Retinal pigment epithelial cell (primary cell): ENCODE measurements around the gene TBCK.

Experiments used
- DNase-seq: peaks from one replicate; pipeline ENCODE4 v3.0.0-alpha.2; 2010; ENCODE audit warnings: low read depth
- H3K4me3 ChIP-seq: 2 replicates; pipeline ENCODE4 v1.5.1; 2011; ENCODE audit warnings: mild to moderate bottlenecking, low read length, control low read depth, moderate library complexity
- TF ChIP-seq, protein P1 (sequence below): conservative IDR thresholded peaks from 2 replicates; pipeline ENCODE4 v1.5.1; 2011; ENCODE audit warnings: low read depth, low read length, control low read depth, inconsistent platforms

TBCK gene

DNA sequence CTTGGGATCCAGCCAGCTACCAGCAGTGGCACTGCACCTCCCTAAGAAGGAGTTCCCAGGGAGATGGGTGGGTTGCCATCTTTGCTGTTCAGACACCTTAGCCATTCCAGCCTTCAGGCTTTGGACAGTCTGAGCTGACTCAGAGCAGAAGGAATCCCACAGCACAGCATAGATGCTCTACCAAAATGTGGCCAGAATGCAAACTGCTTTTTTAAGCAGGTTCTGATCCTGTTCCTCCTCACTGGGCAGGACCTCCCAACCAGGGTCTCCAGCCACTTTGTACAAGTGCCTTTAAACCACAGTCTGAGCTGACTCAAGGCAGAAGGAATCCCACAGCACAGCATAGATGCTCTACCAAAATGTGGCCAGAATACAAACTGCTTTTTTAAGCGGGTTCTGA lies 211.7 kb downstream of the TBCK start:
- TF ChIP-seq, protein P1, sequence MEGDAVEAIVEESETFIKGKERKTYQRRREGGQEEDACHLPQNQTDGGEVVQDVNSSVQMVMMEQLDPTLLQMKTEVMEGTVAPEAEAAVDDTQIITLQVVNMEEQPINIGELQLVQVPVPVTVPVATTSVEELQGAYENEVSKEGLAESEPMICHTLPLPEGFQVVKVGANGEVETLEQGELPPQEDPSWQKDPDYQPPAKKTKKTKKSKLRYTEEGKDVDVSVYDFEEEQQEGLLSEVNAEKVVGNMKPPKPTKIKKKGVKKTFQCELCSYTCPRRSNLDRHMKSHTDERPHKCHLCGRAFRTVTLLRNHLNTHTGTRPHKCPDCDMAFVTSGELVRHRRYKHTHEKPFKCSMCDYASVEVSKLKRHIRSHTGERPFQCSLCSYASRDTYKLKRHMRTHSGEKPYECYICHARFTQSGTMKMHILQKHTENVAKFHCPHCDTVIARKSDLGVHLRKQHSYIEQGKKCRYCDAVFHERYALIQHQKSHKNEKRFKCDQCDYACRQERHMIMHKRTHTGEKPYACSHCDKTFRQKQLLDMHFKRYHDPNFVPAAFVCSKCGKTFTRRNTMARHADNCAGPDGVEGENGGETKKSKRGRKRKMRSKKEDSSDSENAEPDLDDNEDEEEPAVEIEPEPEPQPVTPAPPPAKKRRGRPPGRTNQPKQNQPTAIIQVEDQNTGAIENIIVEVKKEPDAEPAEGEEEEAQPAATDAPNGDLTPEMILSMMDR = no peak
- H3K4me3 ChIP-seq = no peak overlapping the region
- DNase-seq = no peak

DNA sequence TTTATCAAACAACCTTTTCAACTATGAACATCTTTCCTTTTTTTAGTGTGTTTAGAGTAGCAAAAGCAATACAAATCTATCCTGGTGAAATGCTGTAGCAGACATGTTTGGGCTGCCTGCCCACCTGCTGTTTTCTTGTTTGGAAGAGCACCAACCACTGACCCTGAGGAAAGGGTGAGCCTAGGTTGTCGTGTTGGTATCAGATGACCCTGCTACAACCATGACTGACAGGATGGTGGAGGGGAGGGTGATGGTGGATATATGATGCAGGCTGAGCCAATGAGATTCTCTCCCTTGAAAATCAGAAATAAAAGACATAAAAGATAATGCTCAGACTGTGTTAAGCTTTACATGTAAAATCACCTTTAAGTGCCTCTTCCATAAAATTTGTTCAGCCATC lies 219.6 kb downstream of the TBCK start:
- DNase-seq = no peak
- TF ChIP-seq, protein P1 = no peak

GRCh38 chr4:106095408-106095807 lies 220.6 kb downstream of the TBCK start:
- DNase-seq = no peak
- no peak overlapping the region for H3K4me3 ChIP-seq
- TF ChIP-seq, protein P1 = no peak

More for the DNA sequence above, 219.6 kb downstream of the TBCK start:
- no peak overlapping the region for H3K4me3 ChIP-seq

DNA sequence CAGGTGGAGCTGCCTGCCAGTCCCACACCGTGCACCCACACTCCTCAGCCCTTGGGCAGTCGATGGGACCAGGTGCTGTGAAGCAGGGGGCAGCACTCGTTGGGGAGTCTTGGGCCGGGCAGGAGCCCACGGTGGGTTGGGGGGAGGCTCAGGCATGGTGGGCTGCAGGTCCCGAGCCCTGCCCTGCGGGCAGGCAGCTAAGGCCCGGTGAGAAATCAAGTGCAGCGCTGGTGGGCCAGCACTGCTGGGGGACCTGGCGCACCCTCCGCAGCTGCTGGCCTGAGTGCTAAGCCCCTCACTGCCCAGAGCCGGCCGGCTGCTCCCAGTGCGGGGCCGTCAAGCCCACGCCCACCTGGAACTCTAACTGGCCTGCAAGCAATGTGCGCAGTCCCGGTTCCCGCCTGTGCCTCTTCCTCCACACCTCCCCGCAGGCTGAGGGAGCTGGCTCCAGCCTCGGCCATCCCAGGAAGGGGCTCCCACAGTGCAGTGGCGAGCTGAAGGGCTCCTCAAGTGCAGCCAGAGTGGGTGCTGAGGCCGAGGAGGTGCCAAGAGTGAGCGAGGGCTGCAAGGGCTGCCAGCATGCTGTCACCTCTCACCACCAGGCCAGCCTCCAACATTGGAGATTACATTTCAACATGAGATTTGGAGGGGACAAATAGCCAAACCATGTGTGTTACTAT lies 223.5 kb downstream of the TBCK start:
- no peak for DNase-seq
- TF ChIP-seq, protein P1 = no peak

DNA sequence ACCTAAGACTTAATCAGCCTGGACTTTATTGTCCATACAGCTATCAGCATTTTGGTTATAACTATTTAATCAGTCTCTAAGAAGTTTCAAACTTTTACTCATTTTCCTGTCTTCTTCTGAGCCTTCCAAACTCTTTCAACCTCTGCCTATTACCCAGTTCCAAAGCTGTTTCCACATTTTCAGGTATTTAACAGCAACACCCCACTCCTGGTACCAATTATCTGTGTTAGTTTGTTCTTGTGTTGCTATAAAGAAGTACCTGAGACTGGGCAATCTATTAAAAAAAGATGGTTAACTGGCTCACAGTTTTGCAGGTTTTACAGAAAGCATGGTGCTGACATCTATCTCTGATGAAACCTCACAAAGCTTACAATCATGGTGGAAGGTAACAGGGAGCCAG lies 225.2 kb downstream of the TBCK start:
- no peak for DNase-seq
- TF ChIP-seq, protein P1 = no peak

More for the DNA sequence above, 223.5 kb downstream of the TBCK start:
- no peak overlapping the region for H3K4me3 ChIP-seq

DNA sequence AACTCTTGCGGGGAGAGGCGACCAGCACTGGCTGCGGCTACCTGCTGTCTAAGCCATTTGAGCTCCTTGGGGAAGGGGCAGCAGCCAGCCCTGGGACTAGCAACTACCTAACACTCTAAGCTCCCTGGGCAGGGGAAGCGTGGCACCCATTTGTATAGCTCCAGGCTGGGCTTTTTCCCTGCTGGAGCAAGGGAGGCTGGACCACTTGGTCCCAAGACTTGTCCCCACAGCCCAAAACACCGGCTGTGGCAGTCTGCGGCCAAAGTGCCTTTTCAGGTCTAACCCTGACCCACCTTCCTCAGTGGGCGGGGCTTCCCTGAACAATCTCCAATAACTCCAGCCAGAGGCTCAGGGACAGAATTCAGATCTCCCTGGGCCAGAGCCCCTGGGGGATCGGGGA lies 232.9 kb downstream of the TBCK start:
- no peak for DNase-seq

More for the DNA sequence above, 225.2 kb downstream of the TBCK start:
- no peak overlapping the region for H3K4me3 ChIP-seq

GRCh38 chr4:106080376-106080775 lies 235.6 kb downstream of the TBCK start:
- peak; percentile 82 for DNase-seq
- no peak overlapping the region for H3K4me3 ChIP-seq
- TF ChIP-seq, protein P1 = no peak

More for the DNA sequence above, 232.9 kb downstream of the TBCK start:
- TF ChIP-seq, protein P1 = no peak
- no peak overlapping the region for H3K4me3 ChIP-seq
